Aorta (tissue), 5 donors: ENCODE measurements around the gene CYP4B1. TPM values are rescaled to one million over a fixed set of nuclear protein-coding genes. Genes with fewer than 3 reads are reported as not detected.
"Not testable (repeated sequence)": the region's sequence is repeated elsewhere in the genome, so short reads cannot be mapped to it uniquely, and the experiment has no call there.

Experiments
- ATAC-seq: fragments of 200-7000 bp; cut with Tn5 transposase; one replicate; pipeline ENCODE4 v1.9.1; 2022; ENCODE audit warnings: moderate library complexity; ENCODE audit not compliant: low FRiP score
- DNase-seq, 2 donors: peaks; one replicate each; pipeline ENCODE4 v3.0.0-alpha.2; 2020
- H3K27ac ChIP-seq, 2 donors: one replicate each; pipeline ENCODE4 v1.5.1; 2013; ENCODE audit warnings: low read length in 2 of 2, mild to moderate bottlenecking in 2 of 2, moderate library complexity in 2 of 2, control low read depth in 1 of 2, inconsistent platforms in 1 of 2, low read depth in 1 of 2
- H3K27me3 ChIP-seq, 2 donors: one replicate each; pipeline ENCODE4 v1.6.1; 2013; ENCODE audit warnings: control low read depth in 1 of 2, low read length in 1 of 2, mild to moderate bottlenecking in 1 of 2, moderate library complexity in 1 of 2; ENCODE audit not compliant: insufficient read depth in 2 of 2, control insufficient read depth in 1 of 2
- H3K36me3 ChIP-seq, 2 donors: one replicate each; pipeline ENCODE4 v1.6.1; 2013; ENCODE audit warnings: control low read depth in 1 of 2, low read length in 1 of 2, mild to moderate bottlenecking in 1 of 2; ENCODE audit not compliant: insufficient read depth in 2 of 2, control insufficient read depth in 1 of 2
- H3K4me1 ChIP-seq, 2 donors: one replicate each; pipeline ENCODE4 v1.6.1; 2013; ENCODE audit warnings: low read length in 2 of 2, control low read depth in 1 of 2, mild to moderate bottlenecking in 1 of 2, moderate library complexity in 1 of 2; ENCODE audit not compliant: insufficient read depth in 2 of 2, control insufficient read depth in 1 of 2
- H3K4me3 ChIP-seq, 2 donors: one replicate each; pipeline ENCODE4 v1.5.1; 2013; ENCODE audit warnings: low read length in 2 of 2, control low read depth in 1 of 2, mild to moderate bottlenecking in 1 of 2
- H3K9me3 ChIP-seq: one replicate; pipeline ENCODE4 v1.6.1; 2013; ENCODE audit warnings: mild to moderate bottlenecking, low read length; ENCODE audit not compliant: control insufficient read depth
- WGBS, 2 donors: extraction: QIAGEN DNeasy Blood & Tissue Kit; methylation state at CpG; one replicate each; pipeline ENCODE4 v1.1.7; 2013; 5-methylcytosine and 5-hydroxymethylcytosine counted together
- intact Hi-C, 2 donors: fragments of 100-400 bp; cut with DNase I; formaldehyde crosslinking; loops; one replicate each; pipeline versions ENCODE4 v1.14.2 to v1.15.0; 2022
- polyA plus RNA-seq, 2 donors: library from polyadenylated mRNA; stranded (reverse); fragments of 200-250 nt; gene quantifications; one replicate each; pipeline ENCODE4 v1.2.3, GENCODE V29; 2013
- total RNA-seq, 2 donors: library from RNA; stranded (reverse); fragmentation: NEBNext Ultra II Directional; extraction: Animal tissue kit (Norgen Biotek cat#: 25700); gene quantifications; one replicate each; pipeline ENCODE4 v1.2.1, GENCODE V29; 2021
- donor health status: healthy with polysubstance abuse.
- donor health status: Bipolar disorder and iron deficiency.
- donor health status: DM: no; HTN: no; CAD: no.
- donor health status: DM: no; HTN: no; CAD: no.
- donor health status: DM: yes; HTN: yes; CAD: no.

CYP4B1 gene
- total and polyA plus RNA-seq, 4 donors: 1.5 to 13.6 (median 5.2) TPM

- H3K27ac ChIP-seq, H3K9me3 ChIP-seq, ATAC-seq, H3K4me3 ChIP-seq, intact Hi-C loops, H3K36me3 ChIP-seq, DNase-seq, H3K27me3 ChIP-seq, H3K4me1 ChIP-seq: not testable (repeated sequence)
- WGBS, 2 donors: 73 to 76% methylated on average over 6 of the region's 6 CpGs
Observed at GRCh38 chr1:46835469-46835868, 36.6 kb downstream of the CYP4B1 start.

GRCh38 chr1:46846386-46846785 is 47.5 kb downstream of the CYP4B1 start:
- H3K27me3 ChIP-seq, H3K36me3 ChIP-seq, H3K4me1 ChIP-seq, H3K27ac ChIP-seq, ATAC-seq, DNase-seq, intact Hi-C loops, H3K4me3 ChIP-seq, H3K9me3 ChIP-seq: not testable (repeated sequence)
- WGBS, 2 donors: 78 to 83% methylated on average over 9 of the region's 9 CpGs

- H3K4me1 ChIP-seq, H3K27me3 ChIP-seq, H3K4me3 ChIP-seq, H3K27ac ChIP-seq, H3K9me3 ChIP-seq, H3K36me3 ChIP-seq, DNase-seq, ATAC-seq, intact Hi-C loops: not testable (repeated sequence)
- WGBS, 2 donors: 56 to 64% methylated on average over 8 of the region's 8 CpGs
Observed at GRCh38 chr1:46857660-46858065, 58.8 kb downstream of the CYP4B1 start.

DNA sequence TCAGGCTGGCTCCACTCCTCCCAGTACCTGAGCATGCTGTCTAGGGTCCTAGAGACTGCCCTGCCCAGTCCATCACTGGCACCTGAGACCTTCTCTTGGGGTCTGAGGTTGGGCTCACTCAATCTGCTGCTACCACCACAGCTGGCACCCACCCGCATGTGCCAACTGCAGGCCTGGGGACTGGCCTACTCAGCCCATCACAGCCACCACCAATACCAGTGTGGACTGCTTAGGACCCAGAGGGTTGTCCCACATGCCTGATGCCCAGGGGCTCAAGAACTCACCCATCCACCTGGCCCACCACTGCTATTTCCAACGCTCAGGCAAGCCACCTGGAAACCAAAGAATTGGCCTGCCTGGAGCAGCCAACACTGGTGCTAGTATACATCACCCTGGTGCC is 63.5 kb downstream of the CYP4B1 start:
- H3K36me3 ChIP-seq: no peaks in the 10 kb centered on the region
- ATAC-seq (no peak), DNase-seq (no peak)
- no peak overlapping the region for H3K27ac ChIP-seq
- no peaks in the 10 kb centered on the region for H3K27me3 ChIP-seq
- H3K4me3 ChIP-seq: no peak overlapping the region
- 87 to 88% methylated on average over 2 of the region's 2 CpGs for WGBS, 2 donors
- H3K9me3 ChIP-seq: peaks cover 3% of the 10 kb centered on the region
- intact Hi-C loops: no loop called here
- H3K4me1 ChIP-seq: no peaks in the 10 kb centered on the region

Other genes starting within 250 kb of the CYP4B1 start
- gene KNCN, start 247.4 kb upstream of the CYP4B1 start, total RNA-seq: not detected
- gene KNCN, start 247.4 kb upstream of the CYP4B1 start, polyA plus RNA-seq: under 1 TPM in 1 of 2 donors, not detected in 1; 0.15 TPM
- 100 to 1,000 TPM in 1 of 2 donors, 10 to 100 TPM in 1; 64.2 to 111 TPM for gene MKNK1, start 194.8 kb upstream of the CYP4B1 start, total RNA-seq
- 10 to 100 TPM; 25.5 to 80.5 TPM for gene MKNK1, start 194.8 kb upstream of the CYP4B1 start, polyA plus RNA-seq
- 10 to 100 TPM; 23.2 to 31.2 TPM for gene MOB3C, start 182.2 kb upstream of the CYP4B1 start, total RNA-seq
- 10 to 100 TPM; 14.8 to 17.8 TPM for gene MOB3C, start 182.2 kb upstream of the CYP4B1 start, polyA plus RNA-seq
- 10 to 100 TPM; 26.9 to 35.0 TPM for gene ATPAF1, start 130.7 kb upstream of the CYP4B1 start, total RNA-seq
- gene ATPAF1, start 130.7 kb upstream of the CYP4B1 start, polyA plus RNA-seq: 10 to 100 TPM; 32.2 to 39.4 TPM
- not detected for gene TEX38, start 127.2 kb upstream of the CYP4B1 start, total RNA-seq
- gene TEX38, start 127.2 kb upstream of the CYP4B1 start, polyA plus RNA-seq: not detected
- 100 to 1,000 TPM; 101 to 108 TPM for gene EFCAB14, start 79.9 kb upstream of the CYP4B1 start, total RNA-seq
- 10 to 100 TPM; 39.9 to 46.5 TPM for gene EFCAB14, start 79.9 kb upstream of the CYP4B1 start, polyA plus RNA-seq
- gene CYP4A11, start 142.4 kb downstream of the CYP4B1 start, total RNA-seq: under 1 TPM; 0.15 to 0.16 TPM
- under 1 TPM in 1 of 2 donors, not detected in 1; 0.10 TPM for gene CYP4A11, start 142.4 kb downstream of the CYP4B1 start, polyA plus RNA-seq
- 10 to 100 TPM; 16.3 to 29.0 TPM for gene CYP4X1, start 224.6 kb downstream of the CYP4B1 start, total RNA-seq
- 10 to 100 TPM; 12.6 to 38.6 TPM for gene CYP4X1, start 224.6 kb downstream of the CYP4B1 start, polyA plus RNA-seq